Progenitor cell of endocrine pancreas (in vitro differentiated cells): ENCODE data around the gene NR5A2. TPM values are rescaled to one million over a fixed set of nuclear protein-coding genes. Genes with fewer than 3 reads are reported as not detected.

ENCODE experiments used
- DNase-seq: peaks from one replicate; pipeline ENCODE4 v3.0.0; 2021; ENCODE audit warnings: low spot score; ENCODE audit not compliant: unreplicated experiment
- H3K27ac Mint-ChIP-seq: 2 replicates; pipeline ENCODE4 v1.8.0; 2021; ENCODE audit warnings: mild to moderate bottlenecking, moderate library complexity, mixed read lengths
- H3K27me3 Mint-ChIP-seq: 2 replicates; pipeline ENCODE4 v1.8.0; 2021; ENCODE audit warnings: mixed read lengths
- H3K36me3 Mint-ChIP-seq: 2 replicates; pipeline ENCODE4 v1.8.0; 2022; ENCODE audit warnings: mixed read lengths; ENCODE audit not compliant: insufficient read depth
- H3K4me1 Mint-ChIP-seq: 2 replicates; pipeline ENCODE4 v1.8.0; 2021; ENCODE audit warnings: low read depth, mixed read lengths
- H3K4me3 Mint-ChIP-seq: 2 replicates; pipeline ENCODE4 v1.8.0; 2021; ENCODE audit warnings: low read depth, mild to moderate bottlenecking, moderate library complexity, mixed read lengths
- H3K9me3 Mint-ChIP-seq: 2 replicates; pipeline ENCODE4 v1.8.0; 2021; ENCODE audit warnings: low read depth, mixed read lengths
- total RNA-seq: library from RNA; stranded (reverse); gene quantifications from 2 replicates; pipeline ENCODE4 v1.2.1, GENCODE V29; 2021
- TF ChIP-seq, protein P1 (sequence below): fragments of 200-600 bp; sonication (generic); IDR thresholded peaks from one replicate; pipeline ENCODE4 v1.5.0; 2021; ENCODE audit warnings: antibody characterized with exemption, mild to moderate bottlenecking; ENCODE audit not compliant: unreplicated experiment

Gene NR5A2
- total RNA-seq, 1 donor from 2014 or later: 23.2 TPM

GRCh38 chr1:200168926-200169325 is 141.4 kb downstream of the NR5A2 start:
- H3K27ac Mint-ChIP-seq: no peak overlapping the region
- no peak overlapping the region for H3K4me3 Mint-ChIP-seq
- H3K9me3 Mint-ChIP-seq: no peaks in the 10 kb centered on the region
- H3K4me1 Mint-ChIP-seq: peaks cover 4% of the 10 kb centered on the region
- no peaks in the 10 kb centered on the region for H3K27me3 Mint-ChIP-seq
- DNase-seq: no peak
- TF ChIP-seq, protein P1, sequence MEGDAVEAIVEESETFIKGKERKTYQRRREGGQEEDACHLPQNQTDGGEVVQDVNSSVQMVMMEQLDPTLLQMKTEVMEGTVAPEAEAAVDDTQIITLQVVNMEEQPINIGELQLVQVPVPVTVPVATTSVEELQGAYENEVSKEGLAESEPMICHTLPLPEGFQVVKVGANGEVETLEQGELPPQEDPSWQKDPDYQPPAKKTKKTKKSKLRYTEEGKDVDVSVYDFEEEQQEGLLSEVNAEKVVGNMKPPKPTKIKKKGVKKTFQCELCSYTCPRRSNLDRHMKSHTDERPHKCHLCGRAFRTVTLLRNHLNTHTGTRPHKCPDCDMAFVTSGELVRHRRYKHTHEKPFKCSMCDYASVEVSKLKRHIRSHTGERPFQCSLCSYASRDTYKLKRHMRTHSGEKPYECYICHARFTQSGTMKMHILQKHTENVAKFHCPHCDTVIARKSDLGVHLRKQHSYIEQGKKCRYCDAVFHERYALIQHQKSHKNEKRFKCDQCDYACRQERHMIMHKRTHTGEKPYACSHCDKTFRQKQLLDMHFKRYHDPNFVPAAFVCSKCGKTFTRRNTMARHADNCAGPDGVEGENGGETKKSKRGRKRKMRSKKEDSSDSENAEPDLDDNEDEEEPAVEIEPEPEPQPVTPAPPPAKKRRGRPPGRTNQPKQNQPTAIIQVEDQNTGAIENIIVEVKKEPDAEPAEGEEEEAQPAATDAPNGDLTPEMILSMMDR: no peak
- H3K36me3 Mint-ChIP-seq: peaks cover 5% of the 10 kb centered on the region

DNA sequence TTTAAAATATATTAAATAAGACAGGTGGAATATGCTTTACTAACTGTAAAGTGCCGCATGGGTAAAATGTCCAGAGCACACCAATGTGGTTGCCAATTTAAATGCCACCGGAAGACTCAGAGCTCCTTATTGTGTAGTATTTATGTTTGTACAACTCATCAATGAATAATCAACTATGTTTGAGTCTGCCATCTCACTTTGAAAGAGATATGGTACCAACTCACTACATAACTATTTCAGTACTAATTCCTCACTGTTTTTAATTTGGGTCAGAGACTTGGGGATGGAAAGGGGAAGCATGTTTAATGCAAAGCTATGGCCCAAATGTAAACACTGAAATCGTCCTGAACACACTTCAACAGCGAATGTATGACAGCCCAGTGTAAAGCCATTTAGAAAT is 144.8 kb downstream of the NR5A2 start:
- Mint-ChIP-seq H3K36me3 (peaks cover 8% of the 10 kb centered on the region), H3K4me1 (peaks cover 10% of the 10 kb centered on the region), H3K4me3 (no peak overlapping the region), H3K27me3 (no peaks in the 10 kb centered on the region), H3K27ac (no peak overlapping the region), H3K9me3 (no peaks in the 10 kb centered on the region)
- TF ChIP-seq, protein P1: no peak
- no peak for DNase-seq

DNA sequence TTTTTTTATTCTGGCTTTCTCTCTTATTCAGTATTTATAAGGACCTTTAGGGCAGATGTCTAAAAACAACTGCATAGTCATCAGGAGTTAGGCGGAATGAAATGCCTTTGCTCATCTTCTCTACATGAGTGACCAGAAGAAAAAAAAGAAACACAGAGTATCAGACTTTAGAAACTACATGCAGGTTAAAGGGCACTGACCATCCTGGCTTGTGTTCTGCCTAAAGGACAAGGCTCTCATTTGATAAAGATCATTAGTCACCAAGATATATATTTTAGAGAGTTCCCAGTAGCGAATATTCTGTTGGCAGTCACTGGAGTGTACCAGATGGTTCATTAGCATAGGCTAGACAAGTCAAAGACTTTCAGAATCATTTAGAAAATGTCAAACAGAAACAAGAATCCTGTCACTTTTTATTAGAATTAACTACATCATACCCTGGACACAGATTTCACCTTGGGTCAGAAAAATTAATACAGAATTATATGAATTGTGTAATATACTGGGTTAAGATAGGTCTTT is 145.6 kb downstream of the NR5A2 start:
- DNase-seq: no peak
- Mint-ChIP-seq H3K36me3 (peaks cover 8% of the 10 kb centered on the region), H3K9me3 (no peaks in the 10 kb centered on the region), H3K4me1 (peaks cover 10% of the 10 kb centered on the region), H3K27me3 (no peaks in the 10 kb centered on the region), H3K27ac (no peak overlapping the region), H3K4me3 (no peak overlapping the region)
- TF ChIP-seq, protein P1: no peak

DNA sequence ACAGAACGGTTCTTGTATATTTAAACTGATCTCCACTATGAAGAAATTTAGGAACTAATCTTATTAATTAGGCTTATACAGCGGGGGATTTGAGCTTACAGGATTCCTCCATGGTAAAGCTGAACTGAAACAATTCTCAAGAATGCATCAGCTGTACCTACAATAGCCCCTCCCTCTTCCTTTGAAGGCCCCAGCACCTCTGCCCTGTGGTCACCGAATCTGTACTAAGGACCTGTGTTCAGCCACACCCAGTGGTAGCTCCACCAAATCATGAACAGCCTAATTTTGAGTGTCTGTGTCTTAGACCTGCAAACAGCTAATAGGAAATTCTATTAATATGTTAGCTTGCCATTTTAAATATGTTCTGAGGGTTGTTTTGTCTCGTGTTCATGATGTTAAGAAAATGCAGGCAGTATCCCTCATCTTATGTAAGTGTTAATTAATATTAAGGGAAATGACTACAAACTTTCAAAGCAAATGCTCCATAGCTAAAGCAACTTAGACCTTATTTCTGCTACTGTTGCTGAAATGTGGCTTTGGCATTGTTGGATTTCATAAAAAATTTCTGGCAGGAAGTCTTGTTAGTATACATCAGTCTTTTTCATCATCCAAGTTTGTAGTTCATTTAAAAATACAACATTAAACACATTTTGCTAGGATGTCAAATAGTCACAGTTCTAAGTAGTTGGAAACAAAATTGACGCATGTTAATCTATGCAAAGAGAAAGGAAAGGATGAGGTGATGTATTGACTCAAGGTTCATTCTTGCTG is 147.2 kb downstream of the NR5A2 start:
- Mint-ChIP-seq H3K27me3 (no peaks in the 10 kb centered on the region), H3K36me3 (peaks cover 8% of the 10 kb centered on the region), H3K9me3 (no peaks in the 10 kb centered on the region), H3K4me3 (no peak overlapping the region), H3K4me1 (peaks cover 8% of the 10 kb centered on the region), H3K27ac (no peak overlapping the region)
- TF ChIP-seq, protein P1: no peak
- no peak for DNase-seq

- H3K27ac Mint-ChIP-seq: no peak overlapping the region
- H3K4me3 Mint-ChIP-seq: no peak overlapping the region
- DNase-seq: no peak
- TF ChIP-seq, protein P1: no peak
- H3K4me1 Mint-ChIP-seq: peaks cover 8% of the 10 kb centered on the region
- peaks cover 7% of the 10 kb centered on the region for H3K9me3 Mint-ChIP-seq
- no peaks in the 10 kb centered on the region for H3K27me3 Mint-ChIP-seq
- peaks cover 8% of the 10 kb centered on the region for H3K36me3 Mint-ChIP-seq
Observed at GRCh38 chr1:200176181-200176580, 148.7 kb downstream of the NR5A2 start.
